Measurements from ENCODE around the gene PPP1R13B.

DNA sequence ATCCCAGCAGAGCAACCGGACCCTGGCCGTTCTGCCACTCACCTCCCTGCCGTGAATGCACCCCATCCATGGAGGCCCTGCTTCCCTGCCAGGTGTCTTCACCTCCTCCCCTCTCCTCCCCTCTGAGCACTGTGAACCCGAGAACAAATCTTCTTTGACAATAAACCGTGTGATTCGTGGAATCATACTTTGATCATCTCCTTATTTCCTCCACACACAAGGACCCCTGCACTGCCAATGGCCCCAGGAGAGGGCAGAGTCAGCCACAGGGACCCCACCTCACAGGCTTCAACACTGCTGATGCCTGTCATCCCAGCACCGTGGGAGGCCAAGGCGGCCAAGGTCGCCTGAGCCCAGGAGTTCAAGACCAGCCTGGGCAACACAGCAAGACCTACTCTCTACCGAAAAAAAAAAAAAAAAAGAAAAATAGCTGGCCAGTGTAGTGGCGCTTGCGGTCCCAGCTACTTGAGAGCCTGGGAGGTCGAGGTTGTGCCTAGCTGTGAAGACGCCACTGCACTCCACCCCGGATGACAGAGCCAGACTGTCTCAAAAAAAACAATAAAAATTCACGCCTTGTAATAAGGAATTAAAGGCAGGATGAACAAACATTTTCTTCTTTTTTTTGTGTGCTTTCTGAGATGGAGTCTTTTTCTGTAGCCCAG lies 133.2 kb downstream of the PPP1R13B start:
- peak; percentile 28; the same call in 1 of the 2 replicates for TF ChIP-seq CTCF (IDR thresholded peaks at IDR 0.05; ENCODE audit: low read length)
- no peak for TF ChIP-seq EZH2 (IDR thresholded peaks at IDR 0.05; ENCODE audit: borderline replicate concordance, low read length)
